ENCODE results near the gene VGLL4.

- TF ChIP-seq CTCF (conservative IDR thresholded peaks at IDR 0.05; ENCODE audit: low read depth, low read length) (no peak), EZH2 (IDR thresholded peaks at IDR 0.05; ENCODE audit: borderline replicate concordance, low read depth, low read length, poor library complexity, severe bottlenecking) (no peak)
Measured at GRCh38 chr3:11654166-11654565, 10.5 kb upstream of the VGLL4 start.
